ENCODE measurements around the gene GARIN5B.

GARIN5B gene

GRCh38 chr19:55310498-55310897 is 52.6 kb downstream of the GARIN5B start:
- TF ChIP-seq, protein P1, sequence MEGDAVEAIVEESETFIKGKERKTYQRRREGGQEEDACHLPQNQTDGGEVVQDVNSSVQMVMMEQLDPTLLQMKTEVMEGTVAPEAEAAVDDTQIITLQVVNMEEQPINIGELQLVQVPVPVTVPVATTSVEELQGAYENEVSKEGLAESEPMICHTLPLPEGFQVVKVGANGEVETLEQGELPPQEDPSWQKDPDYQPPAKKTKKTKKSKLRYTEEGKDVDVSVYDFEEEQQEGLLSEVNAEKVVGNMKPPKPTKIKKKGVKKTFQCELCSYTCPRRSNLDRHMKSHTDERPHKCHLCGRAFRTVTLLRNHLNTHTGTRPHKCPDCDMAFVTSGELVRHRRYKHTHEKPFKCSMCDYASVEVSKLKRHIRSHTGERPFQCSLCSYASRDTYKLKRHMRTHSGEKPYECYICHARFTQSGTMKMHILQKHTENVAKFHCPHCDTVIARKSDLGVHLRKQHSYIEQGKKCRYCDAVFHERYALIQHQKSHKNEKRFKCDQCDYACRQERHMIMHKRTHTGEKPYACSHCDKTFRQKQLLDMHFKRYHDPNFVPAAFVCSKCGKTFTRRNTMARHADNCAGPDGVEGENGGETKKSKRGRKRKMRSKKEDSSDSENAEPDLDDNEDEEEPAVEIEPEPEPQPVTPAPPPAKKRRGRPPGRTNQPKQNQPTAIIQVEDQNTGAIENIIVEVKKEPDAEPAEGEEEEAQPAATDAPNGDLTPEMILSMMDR (conservative IDR thresholded peaks at IDR 0.05; ENCODE audit: low read depth, low read length): no peak
- no peak overlapping the region for H3K4me3 ChIP-seq (ENCODE audit: low read length)
- DNase-seq (ENCODE audit: low read depth): no peak

GRCh38 chr19:55309448-55309847 is 53.6 kb downstream of the GARIN5B start:
- TF ChIP-seq, protein P1 (conservative IDR thresholded peaks at IDR 0.05; ENCODE audit: low read depth, low read length): no peak
- no peak for DNase-seq (ENCODE audit: low read depth)
- no peak overlapping the region for H3K4me3 ChIP-seq (ENCODE audit: low read length)

DNA sequence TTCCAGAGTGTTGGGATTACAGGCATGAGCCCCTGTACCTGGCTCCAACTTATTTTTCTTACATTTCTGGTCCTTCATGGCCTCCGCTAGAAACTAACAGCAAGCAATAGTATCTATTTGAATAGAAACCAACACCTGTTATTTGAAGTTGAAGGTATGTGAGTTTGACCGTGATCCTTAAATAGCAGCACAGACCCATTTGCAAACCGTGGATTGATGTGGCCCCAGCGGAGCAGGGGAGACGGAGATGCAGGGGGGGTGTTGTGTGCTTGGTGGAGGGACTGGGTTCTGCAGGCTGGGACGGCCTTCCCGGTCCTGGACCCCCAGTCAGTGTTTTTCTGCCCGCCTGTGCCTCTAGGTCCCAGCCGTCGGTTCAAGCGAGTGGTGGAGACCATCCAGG is 54.8 kb downstream of the GARIN5B start:
- no peak for DNase-seq (ENCODE audit: low read depth)
- TF ChIP-seq, protein P1 (conservative IDR thresholded peaks at IDR 0.05; ENCODE audit: low read depth, low read length): no peak

GRCh38 chr19:55306712-55307111 is 56.3 kb downstream of the GARIN5B start:
- no peak overlapping the region for H3K4me3 ChIP-seq (ENCODE audit: low read length)
- DNase-seq (ENCODE audit: low read depth): no peak
- TF ChIP-seq, protein P1 (conservative IDR thresholded peaks at IDR 0.05; ENCODE audit: low read depth, low read length): no peak

More for the DNA sequence above, 54.8 kb downstream of the GARIN5B start:
- no peak overlapping the region for H3K4me3 ChIP-seq (ENCODE audit: low read length)

GRCh38 chr19:55305983-55306562 is 57.0 kb downstream of the GARIN5B start:
- TF ChIP-seq, protein P1 (conservative IDR thresholded peaks at IDR 0.05; ENCODE audit: low read depth, low read length): no peak
- no peak overlapping the region for H3K4me3 ChIP-seq (ENCODE audit: low read length)
- no peak for DNase-seq (ENCODE audit: low read depth)

- DNase-seq (ENCODE audit: low read depth): no peak
- TF ChIP-seq, protein P1 (conservative IDR thresholded peaks at IDR 0.05; ENCODE audit: low read depth, low read length): no peak
- no peak overlapping the region for H3K4me3 ChIP-seq (ENCODE audit: low read length)
These were observed 57.6 kb downstream of the GARIN5B start for GRCh38 chr19:55305491-55305890.

DNA sequence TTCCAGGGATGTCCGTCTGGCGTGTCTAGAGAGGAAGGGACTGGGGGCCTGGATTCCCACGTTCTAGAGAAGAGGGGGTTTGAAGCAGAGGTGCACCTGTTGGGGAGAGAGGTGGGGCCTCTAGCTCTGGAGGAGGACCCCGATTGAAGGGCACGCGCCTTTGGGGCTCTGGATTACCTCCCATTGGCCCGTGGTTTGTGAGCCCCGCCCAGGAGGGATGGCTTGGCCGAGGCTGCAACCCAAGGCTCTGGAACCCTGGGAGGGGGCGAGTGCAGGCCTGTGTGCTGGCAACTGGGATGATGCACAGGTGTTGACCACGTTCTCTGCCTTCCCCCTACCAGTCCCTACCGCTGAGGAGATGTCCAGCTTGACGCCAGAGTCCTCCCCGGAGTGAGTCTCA is 58.1 kb downstream of the GARIN5B start:
- TF ChIP-seq, protein P1 (conservative IDR thresholded peaks at IDR 0.05; ENCODE audit: low read depth, low read length): no peak
- no peak overlapping the region for H3K4me3 ChIP-seq (ENCODE audit: low read length)
- no peak for DNase-seq (ENCODE audit: low read depth)

Data from retinal pigment epithelial cell (primary cell).